GM23338 (cell line): ENCODE results near the gene DRD4. TPM values are rescaled to one million over a fixed set of nuclear protein-coding genes. Genes with fewer than 3 reads are reported as not detected.
A peak's percentile ranks its signal among the peaks of the same experiment; 100 is the strongest.

Source experiments
- ATAC-seq: fragments of 200-7000 bp; cut with Tn5 transposase; 3 replicates; pipeline ENCODE4 v1.9.1; 2020
- DNase-seq: peaks from one replicate; pipeline ENCODE4 v3.0.0-alpha.2; 2015; ENCODE audit warnings: low spot score
- H2AFZ ChIP-seq: fragments of 200-600 bp; sonication (generic); 2 replicates; pipeline ENCODE4 v1.8.0; 2016; ENCODE audit warnings: antibody characterized with exemption, mild to moderate bottlenecking, moderate library complexity
- H3F3A ChIP-seq: fragments of 200-600 bp; sonication (generic); replicated peaks from 2 replicates; pipeline ENCODE4 v1.8.0; 2017; ENCODE audit warnings: antibody characterized with exemption, mixed run types, low read depth
- H3K27ac ChIP-seq: fragments of 200-600 bp; sonication (generic); 2 replicates; pipeline ENCODE4 v1.6.1; 2016; ENCODE audit warnings: low read depth
- H3K27me3 ChIP-seq: fragments of 200-600 bp; sonication (generic); 2 replicates; pipeline ENCODE4 v1.8.0; 2016; ENCODE audit warnings: mild to moderate bottlenecking, mixed run types, moderate library complexity; ENCODE audit not compliant: insufficient read depth
- H3K36me3 ChIP-seq: fragments of 200-600 bp; sonication (generic); 2 replicates; pipeline ENCODE4 v1.8.0; 2016; ENCODE audit warnings: mild to moderate bottlenecking; ENCODE audit not compliant: insufficient read depth
- H3K4me1 ChIP-seq: fragments of 200-600 bp; sonication (generic); 2 replicates; pipeline ENCODE4 v1.8.0; 2016; ENCODE audit warnings: mild to moderate bottlenecking, moderate library complexity; ENCODE audit not compliant: insufficient read depth
- H3K4me2 ChIP-seq: fragments of 200-600 bp; sonication (generic); 2 replicates; pipeline ENCODE4 v1.7.1; 2017; ENCODE audit warnings: mixed run types
- H3K4me3 ChIP-seq: fragments of 200-600 bp; sonication (generic); 2 replicates; pipeline ENCODE4 v1.6.1; 2016; ENCODE audit warnings: mixed run types
- H3K79me2 ChIP-seq: fragments of 200-600 bp; sonication (generic); replicated peaks from 2 replicates; pipeline ENCODE4 v1.8.0; 2017; ENCODE audit warnings: mild to moderate bottlenecking; ENCODE audit not compliant: insufficient read depth
- H3K9me2 ChIP-seq: fragments of 200-600 bp; sonication (generic); 2 replicates; pipeline ENCODE4 v1.8.0; 2017; ENCODE audit not compliant: insufficient read depth
- H4K20me1 ChIP-seq: fragments of 200-600 bp; sonication (generic); replicated peaks from 2 replicates; pipeline ENCODE4 v1.8.0; 2017; ENCODE audit warnings: mild to moderate bottlenecking; ENCODE audit not compliant: insufficient read depth
- H3K27ac Mint-ChIP-seq: 2 replicates; pipeline ENCODE4 v1.8.0; 2020; ENCODE audit warnings: inconsistent platforms, mild to moderate bottlenecking, moderate library complexity, mixed read lengths
- H3K27me3 Mint-ChIP-seq: 3 replicates; pipeline ENCODE4 v1.8.0; 2022; ENCODE audit warnings: low read depth, mild to moderate bottlenecking, moderate library complexity, mixed read lengths, inconsistent platforms; ENCODE audit not compliant: insufficient read depth, poor library complexity
- H3K36me3 Mint-ChIP-seq: 3 replicates; pipeline ENCODE4 v1.8.0; 2021; ENCODE audit warnings: low read depth, mild to moderate bottlenecking, inconsistent platforms, moderate library complexity, mixed read lengths
- H3K4me1 Mint-ChIP-seq: 3 replicates; pipeline ENCODE4 v1.8.0; 2020; ENCODE audit warnings: mild to moderate bottlenecking, inconsistent platforms, mixed read lengths
- H3K4me3 Mint-ChIP-seq: 3 replicates; pipeline ENCODE4 v1.8.0; 2021; ENCODE audit warnings: moderate library complexity, mild to moderate bottlenecking, inconsistent platforms, mixed read lengths
- H3K9me3 Mint-ChIP-seq: 3 replicates; pipeline ENCODE4 v1.8.0; 2020; ENCODE audit warnings: moderate library complexity, mild to moderate bottlenecking, inconsistent platforms, mixed read lengths
- CREB1 ChIP-seq: fragments of 250-450 bp; sonication (Bioruptor Pico); IDR thresholded peaks from 2 replicates; pipeline ENCODE4 v1.5.0; 2020; ENCODE audit warnings: low read depth, mild to moderate bottlenecking, moderate library complexity
- CTCF ChIP-seq, 2 experiments: fragments of 200-600 bp in 1 of 2; sonication (generic) in 1 of 2; conservative IDR thresholded peaks; 2 replicates each; pipeline versions ENCODE4 v1.5.1 to v1.6.1; 2016 to 2017; ENCODE audit warnings: antibody characterized with exemption in 2 of 2, low read depth in 2 of 2, mild to moderate bottlenecking in 2 of 2, moderate library complexity in 1 of 2
- ETS1 ChIP-seq: IDR thresholded peaks from 2 replicates; pipeline ENCODE4 v1.6.1; 2016; ENCODE audit warnings: antibody characterized with exemption
- EZH2 ChIP-seq: fragments of 200-600 bp; sonication (generic); IDR thresholded peaks from one replicate; pipeline ENCODE4 v1.8.0; 2017; ENCODE audit warnings: antibody characterized with exemption, mild to moderate bottlenecking, low read depth; ENCODE audit not compliant: unreplicated experiment
- EZH2phosphoT487 ChIP-seq: fragments of 200-600 bp; sonication (generic); IDR thresholded peaks from one replicate; pipeline ENCODE4 v1.8.1; 2018; ENCODE audit warnings: antibody characterized with exemption; ENCODE audit not compliant: unreplicated experiment
- JUNB ChIP-seq: IDR thresholded peaks from one replicate; pipeline ENCODE4 v1.6.1; 2016; ENCODE audit warnings: antibody characterized with exemption; ENCODE audit not compliant: unreplicated experiment
- NANOG ChIP-seq: IDR thresholded peaks from 2 replicates; pipeline ENCODE4 v1.6.1; 2016; ENCODE audit warnings: antibody characterized with exemption, borderline replicate concordance
- REST ChIP-seq: IDR thresholded peaks from one replicate; pipeline ENCODE4 v1.6.1; 2018; ENCODE audit warnings: antibody characterized with exemption; ENCODE audit not compliant: unreplicated experiment
- ZNF462 ChIP-seq: fragments of 250-450 bp; sonication (Bioruptor Pico); IDR thresholded peaks from 2 replicates; pipeline ENCODE4 v1.5.0; 2020; ENCODE audit warnings: mild to moderate bottlenecking, moderate library complexity
- polyA plus RNA-seq: library from polyadenylated mRNA; unstranded; fragments of >200 nt; fragmentation: Nextera tagmentation; extraction: Ambion mirVana; gene quantifications from 2 replicates; pipeline ENCODE4 v1.2.1, GENCODE V29; 2016
- total RNA-seq: library from RNA; depleted of rRNA; stranded (reverse); fragments of >200 nt; shearing (Covaris generic); gene quantifications from 2 replicates; pipeline ENCODE4 v1.2.3, GENCODE V29; 2014

DRD4 gene
- total and polyA plus RNA-seq, 2 experiments from 2014 or later = 1.0 to 1.8 TPM

- H3K27me3 ChIP-seq = no peaks in the 10 kb centered on the region
- peaks cover 69% of the 10 kb centered on the region for H3K36me3 Mint-ChIP-seq
- no peaks in the 10 kb centered on the region for H3K4me1 ChIP-seq
- H3K9me2 ChIP-seq = no peaks in the 10 kb centered on the region
- H3K4me3 Mint-ChIP-seq = no peak overlapping the region
- no peak overlapping the region for H3K4me2 ChIP-seq
- H3K9me3 Mint-ChIP-seq = no peaks in the 10 kb centered on the region; the same call in 1 of the 3 replicates
- peaks cover 5% of the 10 kb centered on the region; the same call in 1 of the 2 replicates for H3K79me2 ChIP-seq
- peaks cover 12% of the 10 kb centered on the region; the same call in 1 of the 2 replicates for H3F3A ChIP-seq
- H2AFZ ChIP-seq = no peak overlapping the region
- TF ChIP-seq CTCF (conservative IDR thresholded peaks at IDR 0.05; ENCODE audit: low read depth in 2 of 2) = 0 out of 4 replicates have a peak, but pooled peaks of 1 of the 2 experiments have one; percentile 19
- TF ChIP-seq NANOG = no peak
- TF ChIP-seq REST = no peak
- TF ChIP-seq EZH2 = no peak
- TF ChIP-seq ZNF462 (CRISPR knock-in tag) = no peak
- TF ChIP-seq CREB1 (CRISPR knock-in tag) = no peak
- TF ChIP-seq EZH2phosphoT487 = no peak
- no peak for TF ChIP-seq JUNB
- no peak for TF ChIP-seq ETS1
- DNase-seq (no peak), ATAC-seq (no peak)
- peaks cover 37% of the 10 kb centered on the region for H3K36me3 ChIP-seq
- no peak overlapping the region for H3K4me3 ChIP-seq
- no peaks in the 10 kb centered on the region for H3K4me1 Mint-ChIP-seq
- peaks cover 24% of the 10 kb centered on the region; the same call in 1 of the 2 replicates for H4K20me1 ChIP-seq
- H3K27ac ChIP-seq = no peak overlapping the region
- H3K27me3 Mint-ChIP-seq = peaks cover 11% of the 10 kb centered on the region
- H3K27ac Mint-ChIP-seq = no peak overlapping the region
These were observed 38.9 kb upstream of the DRD4 start for GRCh38 chr11:598005-598680.
